HEK293 (cell line): ENCODE results near the gene SIRT7.

ENCODE experiments used
- ELK4 ChIP-seq: IDR thresholded peaks from 2 replicates; pipeline ENCODE4 v1.6.1; 2011; ENCODE audit warnings: mild to moderate bottlenecking, low read depth, low read length, borderline replicate concordance
- GLIS1 ChIP-seq: fragments of 450-650 bp; formaldehyde crosslinking; IDR thresholded peaks from 2 replicates; pipeline ENCODE4 v1.5.1; 2016; ENCODE audit warnings: missing biosample characterization, missing genetic modification characterization
- KLF1 ChIP-seq: fragments of 450-650 bp; formaldehyde crosslinking; IDR thresholded peaks from 2 replicates; pipeline ENCODE4 v1.5.1; 2016; ENCODE audit warnings: missing biosample characterization, missing genetic modification characterization
- KLF17 ChIP-seq: fragments of 450-650 bp; formaldehyde crosslinking; IDR thresholded peaks from 2 replicates; pipeline ENCODE4 v1.5.1; 2016; ENCODE audit warnings: missing biosample characterization, missing genetic modification characterization
- KLF7 ChIP-seq: fragments of 450-650 bp; formaldehyde crosslinking; IDR thresholded peaks from 2 replicates; pipeline ENCODE4 v1.5.1; 2016; ENCODE audit warnings: missing biosample characterization, missing genetic modification characterization, borderline replicate concordance
- MEIS1 ChIP-seq: sonication (generic); formaldehyde crosslinking; IDR thresholded peaks from 2 replicates; pipeline ENCODE4 v1.8.1; 2022; ENCODE audit warnings: missing genetic modification reagents, mild to moderate bottlenecking, borderline replicate concordance
- OSR2 ChIP-seq: fragments of 450-650 bp; formaldehyde crosslinking; IDR thresholded peaks from 2 replicates; pipeline ENCODE4 v1.5.1; 2016; ENCODE audit warnings: missing biosample characterization, missing genetic modification characterization
- OVOL3 ChIP-seq: fragments of 450-650 bp; formaldehyde crosslinking; IDR thresholded peaks from 2 replicates; pipeline ENCODE4 v1.5.1; 2016; ENCODE audit warnings: missing biosample characterization, missing genetic modification characterization
- PATZ1 ChIP-seq: fragments of 450-650 bp; formaldehyde crosslinking; IDR thresholded peaks from 2 replicates; pipeline ENCODE4 v1.5.1; 2016; ENCODE audit warnings: missing biosample characterization, missing genetic modification characterization
- PRDM1 ChIP-seq: fragments of 450-650 bp; formaldehyde crosslinking; IDR thresholded peaks from 2 replicates; pipeline ENCODE4; 2016; ENCODE audit warnings: missing biosample characterization, missing genetic modification characterization
- YY1 ChIP-seq: fragments of 450-650 bp; formaldehyde crosslinking; IDR thresholded peaks from 2 replicates; pipeline ENCODE4 v1.5.1; 2018; ENCODE audit warnings: missing biosample characterization, missing genetic modification characterization
- ZBTB21 ChIP-seq: fragments of 450-650 bp; formaldehyde crosslinking; IDR thresholded peaks from 2 replicates; pipeline ENCODE4 v1.5.1; 2017; ENCODE audit warnings: missing biosample characterization, missing genetic modification characterization
- ZFP69B ChIP-seq: fragments of 450-650 bp; formaldehyde crosslinking; IDR thresholded peaks from 2 replicates; pipeline ENCODE4 v1.5.1; 2016; ENCODE audit warnings: missing biosample characterization, missing genetic modification characterization
- ZIC2 ChIP-seq: fragments of 450-650 bp; formaldehyde crosslinking; IDR thresholded peaks from 2 replicates; pipeline ENCODE4 v1.5.1; 2016; ENCODE audit warnings: missing biosample characterization, missing genetic modification characterization
- ZNF112 ChIP-seq: fragments of 450-650 bp; formaldehyde crosslinking; IDR thresholded peaks from 2 replicates; pipeline ENCODE4 v1.5.0; 2017; ENCODE audit warnings: missing biosample characterization, missing genetic modification characterization
- ZNF184 ChIP-seq: fragments of 450-650 bp; IDR thresholded peaks from 2 replicates; pipeline ENCODE4 v1.5.1; 2018; ENCODE audit warnings: missing biosample characterization, mild to moderate bottlenecking, missing genetic modification characterization
- ZNF19 ChIP-seq: fragments of 450-650 bp; formaldehyde crosslinking; IDR thresholded peaks from 2 replicates; pipeline ENCODE4; 2016; ENCODE audit warnings: missing biosample characterization, missing genetic modification characterization, low read depth
- ZNF24 ChIP-seq: fragments of 450-650 bp; formaldehyde crosslinking; IDR thresholded peaks from 2 replicates; pipeline ENCODE4 v1.5.1; 2016; ENCODE audit warnings: missing biosample characterization, missing genetic modification characterization
- ZNF26 ChIP-seq: fragments of 450-650 bp; formaldehyde crosslinking; IDR thresholded peaks from 2 replicates; pipeline ENCODE4 v1.5.1; 2016; ENCODE audit warnings: missing biosample characterization, missing genetic modification characterization
- ZNF449 ChIP-seq: fragments of 450-650 bp; formaldehyde crosslinking; IDR thresholded peaks from 2 replicates; pipeline ENCODE4 v1.5.1; 2017; ENCODE audit warnings: missing biosample characterization, mild to moderate bottlenecking, missing genetic modification characterization, moderate library complexity
- ZNF513 ChIP-seq: fragments of 450-650 bp; IDR thresholded peaks from 2 replicates; pipeline ENCODE4 v1.5.1; 2018; ENCODE audit warnings: missing biosample characterization, missing genetic modification characterization
- ZNF544 ChIP-seq: fragments of 450-650 bp; formaldehyde crosslinking; IDR thresholded peaks from 2 replicates; pipeline ENCODE4 v1.5.0; 2017; ENCODE audit warnings: missing biosample characterization, missing genetic modification characterization
- ZNF549 ChIP-seq: fragments of 450-650 bp; IDR thresholded peaks from 2 replicates; pipeline ENCODE4 v1.5.1; 2018; ENCODE audit warnings: missing biosample characterization, missing genetic modification characterization, mild to moderate bottlenecking, inconsistent platforms, moderate library complexity
- ZNF561 ChIP-seq: fragments of 450-650 bp; IDR thresholded peaks from 2 replicates; pipeline ENCODE4 v1.5.1; 2018; ENCODE audit warnings: missing biosample characterization, missing genetic modification characterization, borderline replicate concordance
- ZNF600 ChIP-seq: fragments of 450-650 bp; formaldehyde crosslinking; IDR thresholded peaks from 2 replicates; pipeline ENCODE4 v1.5.1; 2016; ENCODE audit warnings: missing biosample characterization, missing genetic modification characterization
- ZNF626 ChIP-seq: fragments of 450-650 bp; sonication (Bioruptor Pico); formaldehyde crosslinking; IDR thresholded peaks from 2 replicates; pipeline ENCODE4 v1.5.1; 2018; ENCODE audit warnings: missing biosample characterization, missing genetic modification characterization, inconsistent platforms
- ZNF660 ChIP-seq: fragments of 450-650 bp; IDR thresholded peaks from 2 replicates; pipeline ENCODE4 v1.5.1; 2018; ENCODE audit warnings: missing biosample characterization, mild to moderate bottlenecking, missing genetic modification characterization
- ZNF670 ChIP-seq: fragments of 450-650 bp; formaldehyde crosslinking; IDR thresholded peaks from 2 replicates; pipeline ENCODE4 v1.5.1; 2016; ENCODE audit warnings: missing biosample characterization, missing genetic modification characterization, low read depth
- ZNF837 ChIP-seq: fragments of 450-650 bp; formaldehyde crosslinking; IDR thresholded peaks from 2 replicates; pipeline ENCODE4 v1.5.1; 2016; ENCODE audit warnings: missing biosample characterization, missing genetic modification characterization

The SIRT7 gene

GRCh38 chr17:81927653-81928543, 9.9 kb upstream of the SIRT7 start, which contains the start of gene MAFG (continued):
- TF ChIP-seq KLF17 (tag by site-specific recombination) (peak; percentile 57; the same call in 1 of the 2 replicates), KLF1 (tag by site-specific recombination) (peak; percentile 59), ZNF626 (tag by site-specific recombination) (no peak), ZNF184 (tag by site-specific recombination) (0 out of 2 replicates have a peak, but pooled peaks have one; percentile 65), KLF7 (no peak), ZNF449 (tag by site-specific recombination) (peak; percentile 42; the same call in 1 of the 2 replicates), ZNF19 (tag by site-specific recombination) (no peak), ZNF24 (tag by site-specific recombination) (no peak), OSR2 (tag by site-specific recombination) (peak; percentile 17; the same call in 1 of the 2 replicates), PRDM1 (tag by site-specific recombination) (no peak), ZNF670 (tag by site-specific recombination) (no peak), ZNF112 (tag by site-specific recombination) (no peak), ZNF544 (tag by site-specific recombination) (no peak), ELK4 (no peak), ZNF513 (no peak), ZNF660 (tag by site-specific recombination) (peak; percentile 74; the same call in 1 of the 2 replicates), ZBTB21 (tag by site-specific recombination) (no peak), MEIS1 (CRISPR knock-in tag) (no peak), PATZ1 (tag by site-specific recombination) (peak; percentile 91), ZNF549 (tag by site-specific recombination) (peak; percentile 96), GLIS1 (peak; percentile 70), ZNF26 (tag by site-specific recombination) (no peak), YY1 (tag by site-specific recombination) (0 out of 2 replicates have a peak, but pooled peaks have one; percentile 20), ZFP69B (tag by site-specific recombination) (peak; percentile 71), ZNF600 (peak; percentile 76), OVOL3 (tag by site-specific recombination) (no peak), ZIC2 (tag by site-specific recombination) (peak; percentile 46; the same call in 1 of the 2 replicates), ZNF837 (tag by site-specific recombination) (no peak), ZNF561 (tag by site-specific recombination) (peak; percentile 98)
